Stimulated activated memory B cell treated with anti-CD40 and anti-IgM and Interleukin-4, amounts not matched to agents 10 μg/mL and 1 μg/mL and 100 μg/mL, for 72 hours (primary cell): ENCODE results near the gene PCDHGA8.
"Not testable (repeated sequence)": the region's sequence is repeated elsewhere in the genome, so short reads cannot be mapped to it uniquely, and the experiment has no call there.

Experiments
- ATAC-seq: fragments of 150-1000 bp; cut with Tn5 transposase; 2 replicates; pipeline ENCODE4 v1.10.0; 2021
- H3K27ac Mint-ChIP-seq: one replicate; pipeline ENCODE4 v1.8.0; 2022; ENCODE audit warnings: mild to moderate bottlenecking, mixed read lengths
- H3K27me3 Mint-ChIP-seq: one replicate; pipeline ENCODE4 v1.8.0; 2022; ENCODE audit warnings: mixed read lengths
- H3K36me3 Mint-ChIP-seq: one replicate; pipeline ENCODE4 v1.8.0; 2022; ENCODE audit warnings: mixed read lengths
- H3K4me1 Mint-ChIP-seq: one replicate; pipeline ENCODE4 v1.8.0; 2022; ENCODE audit warnings: mixed read lengths
- H3K4me3 Mint-ChIP-seq: one replicate; pipeline ENCODE4 v1.8.0; 2022; ENCODE audit warnings: mild to moderate bottlenecking, moderate library complexity, mixed read lengths
- H3K9me3 Mint-ChIP-seq: one replicate; pipeline ENCODE4 v1.8.0; 2022; ENCODE audit warnings: mixed read lengths

Gene PCDHGA8

DNA sequence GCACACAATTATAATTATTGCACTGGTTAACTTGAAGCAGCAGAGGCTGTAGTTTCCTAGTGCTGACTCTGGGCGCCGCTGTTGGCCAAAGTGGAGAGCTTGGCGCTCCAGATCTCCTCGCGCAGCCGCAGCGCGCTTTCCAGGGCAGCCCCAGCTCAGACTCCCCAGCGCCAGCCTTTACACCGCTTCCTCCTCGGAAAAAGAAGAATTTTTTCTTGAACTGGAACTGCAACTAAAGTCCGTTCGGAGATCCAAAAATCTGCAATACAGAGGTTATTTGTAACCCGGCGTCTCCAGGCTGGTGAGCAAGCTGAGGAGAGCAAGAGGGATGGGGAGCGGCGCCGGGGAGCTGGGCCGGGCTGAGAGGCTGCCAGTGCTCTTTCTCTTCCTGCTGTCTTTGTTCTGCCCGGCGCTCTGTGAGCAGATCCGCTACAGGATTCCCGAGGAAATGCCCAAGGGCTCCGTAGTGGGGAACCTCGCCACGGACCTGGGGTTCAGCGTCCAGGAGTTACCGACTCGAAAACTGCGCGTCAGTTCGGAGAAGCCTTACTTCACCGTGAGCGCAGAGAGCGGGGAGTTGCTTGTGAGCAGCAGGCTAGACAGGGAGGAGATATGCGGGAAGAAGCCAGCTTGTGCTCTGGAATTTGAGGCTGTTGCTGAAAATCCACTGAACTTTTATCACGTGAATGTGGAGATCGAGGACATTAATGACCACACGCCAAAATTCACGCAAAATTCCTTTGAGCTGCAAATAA is 4.7 kb upstream of the PCDHGA8 start, which contains the start of gene PCDHGB4:
Gene PCDHGB4, plus strand, starts transcription at position 142 of the 755 bp plus-strand sequence. Its CDS starts 187 bp downstream, at position 329.
- not testable (repeated sequence) for ATAC-seq, H3K4me1 Mint-ChIP-seq, H3K27ac Mint-ChIP-seq
- H3K27me3 Mint-ChIP-seq = peaks cover 77% of the 10 kb centered on the region
- H3K36me3 Mint-ChIP-seq = peaks cover 10% of the 10 kb centered on the region
- H3K4me3 Mint-ChIP-seq = peak within 1 kb of the TSS; percentile 42
- H3K9me3 Mint-ChIP-seq = peaks cover 15% of the 10 kb centered on the region

DNA sequence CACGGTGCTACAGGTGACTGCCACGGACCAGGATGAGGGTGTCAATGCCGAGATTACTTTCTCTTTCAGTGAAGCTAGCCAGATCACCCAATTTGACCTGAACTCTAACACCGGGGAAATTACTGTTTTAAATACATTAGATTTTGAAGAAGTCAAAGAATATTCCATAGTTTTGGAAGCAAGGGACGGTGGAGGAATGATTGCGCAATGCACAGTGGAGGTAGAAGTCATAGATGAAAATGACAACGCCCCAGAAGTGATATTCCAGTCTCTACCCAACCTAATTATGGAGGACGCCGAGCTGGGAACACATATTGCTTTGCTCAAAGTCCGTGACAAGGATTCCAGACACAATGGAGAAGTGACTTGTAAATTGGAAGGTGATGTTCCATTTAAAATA is 3.8 kb upstream of the PCDHGA8 start:
- Mint-ChIP-seq H3K27ac (no peak overlapping the region), H3K4me3 (no peak overlapping the region), H3K27me3 (peaks cover 76% of the 10 kb centered on the region), H3K9me3 (peaks cover 15% of the 10 kb centered on the region), H3K36me3 (peaks cover 6% of the 10 kb centered on the region), H3K4me1 (no peaks in the 10 kb centered on the region)
- ATAC-seq = no peak

DNA sequence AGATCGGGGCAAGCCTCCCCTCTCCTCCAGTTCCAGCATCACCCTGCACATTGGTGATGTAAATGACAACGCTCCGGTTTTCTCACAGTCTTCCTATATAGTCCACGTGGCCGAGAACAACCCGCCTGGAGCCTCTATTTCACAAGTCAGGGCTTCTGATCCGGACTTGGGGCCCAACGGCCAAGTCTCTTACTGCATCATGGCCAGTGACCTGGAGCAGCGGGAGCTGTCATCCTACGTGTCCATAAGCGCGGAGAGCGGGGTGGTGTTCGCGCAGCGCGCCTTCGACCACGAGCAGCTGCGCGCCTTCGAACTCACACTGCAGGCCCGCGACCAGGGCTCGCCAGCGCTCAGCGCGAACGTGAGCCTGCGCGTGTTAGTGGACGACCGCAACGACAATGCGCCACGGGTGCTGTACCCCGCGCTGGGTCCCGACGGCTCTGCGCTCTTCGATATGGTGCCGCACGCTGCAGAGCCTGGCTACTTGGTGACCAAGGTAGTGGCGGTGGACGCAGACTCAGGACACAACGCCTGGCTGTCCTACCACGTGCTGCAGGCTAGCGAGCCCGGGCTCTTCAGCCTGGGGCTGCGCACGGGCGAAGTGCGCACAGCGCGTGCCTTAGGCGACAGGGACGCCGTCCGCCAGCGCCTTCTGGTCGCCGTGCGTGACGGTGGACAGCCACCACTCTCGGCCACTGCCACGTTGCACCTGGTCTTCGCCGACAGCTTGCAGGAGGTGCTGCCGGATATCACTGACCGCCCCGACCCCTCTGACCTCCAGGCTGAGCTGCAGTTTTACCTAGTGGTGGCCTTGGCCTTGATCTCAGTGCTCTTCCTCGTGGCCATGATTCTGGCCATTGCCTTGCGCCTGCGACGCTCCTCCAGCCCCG is 3.0 kb upstream of the PCDHGA8 start:
- Mint-ChIP-seq H3K27ac (no peak overlapping the region), H3K4me3 (no peak overlapping the region), H3K9me3 (peaks cover 19% of the 10 kb centered on the region), H3K36me3 (peaks cover 11% of the 10 kb centered on the region), H3K27me3 (peaks cover 82% of the 10 kb centered on the region), H3K4me1 (no peaks in the 10 kb centered on the region)
- ATAC-seq = no peak

DNA sequence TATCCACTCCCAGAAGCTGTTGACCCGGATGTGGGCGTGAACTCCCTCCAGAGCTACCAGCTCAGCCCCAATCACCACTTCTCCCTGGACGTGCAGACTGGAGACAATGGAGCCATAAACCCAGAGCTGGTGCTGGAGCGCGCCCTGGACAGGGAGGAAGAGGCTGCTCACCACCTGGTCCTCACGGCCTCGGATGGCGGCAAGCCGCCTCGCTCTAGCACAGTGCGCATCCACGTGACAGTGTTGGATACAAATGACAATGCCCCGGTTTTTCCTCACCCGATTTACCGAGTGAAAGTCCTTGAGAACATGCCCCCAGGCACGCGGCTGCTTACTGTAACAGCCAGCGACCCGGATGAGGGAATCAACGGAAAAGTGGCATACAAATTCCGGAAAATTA is 834 bp downstream of the PCDHGA8 start:
- Mint-ChIP-seq H3K27ac (no peak overlapping the region), H3K9me3 (peaks cover 19% of the 10 kb centered on the region), H3K27me3 (peaks cover 80% of the 10 kb centered on the region), H3K4me1 (no peaks in the 10 kb centered on the region), H3K36me3 (peaks cover 11% of the 10 kb centered on the region), H3K4me3 (no peak overlapping the region)
- ATAC-seq = no peak

- not testable (repeated sequence) for ATAC-seq, H3K4me3 Mint-ChIP-seq, H3K27ac Mint-ChIP-seq, H3K4me1 Mint-ChIP-seq
- Mint-ChIP-seq H3K27me3 (peaks cover 79% of the 10 kb centered on the region), H3K9me3 (peaks cover 13% of the 10 kb centered on the region), H3K36me3 (peaks cover 11% of the 10 kb centered on the region)
Observed at GRCh38 chr5:141394401-141395187, 2.2 kb downstream of the PCDHGA8 start.

GRCh38 chr5:141397756-141398551 is 5.5 kb downstream of the PCDHGA8 start, which contains the start of gene PCDHGB5:
Gene PCDHGB5, plus strand, starts transcription at chr5:141397947. Its CDS starts 181 bp downstream, at chr5:141398128.
- H3K27ac Mint-ChIP-seq = not testable (repeated sequence)

GRCh38 chr5:141398608-141399007 is 6.2 kb downstream of the PCDHGA8 start:
- peaks cover 80% of the 10 kb centered on the region for H3K27me3 Mint-ChIP-seq
- H3K27ac Mint-ChIP-seq = no peak overlapping the region
- no peak for ATAC-seq

More at GRCh38 chr5:141397756-141398551, 5.5 kb downstream of the PCDHGA8 start, which contains the start of gene PCDHGB5:
- H3K9me3 Mint-ChIP-seq, H3K4me1 Mint-ChIP-seq: not testable (repeated sequence)
- Mint-ChIP-seq H3K4me3 (peak within 1 kb of the TSS; percentile 63), H3K36me3 (peaks cover 10% of the 10 kb centered on the region), H3K27me3 (peaks cover 80% of the 10 kb centered on the region)
- peak; percentile 56 for ATAC-seq

DNA sequence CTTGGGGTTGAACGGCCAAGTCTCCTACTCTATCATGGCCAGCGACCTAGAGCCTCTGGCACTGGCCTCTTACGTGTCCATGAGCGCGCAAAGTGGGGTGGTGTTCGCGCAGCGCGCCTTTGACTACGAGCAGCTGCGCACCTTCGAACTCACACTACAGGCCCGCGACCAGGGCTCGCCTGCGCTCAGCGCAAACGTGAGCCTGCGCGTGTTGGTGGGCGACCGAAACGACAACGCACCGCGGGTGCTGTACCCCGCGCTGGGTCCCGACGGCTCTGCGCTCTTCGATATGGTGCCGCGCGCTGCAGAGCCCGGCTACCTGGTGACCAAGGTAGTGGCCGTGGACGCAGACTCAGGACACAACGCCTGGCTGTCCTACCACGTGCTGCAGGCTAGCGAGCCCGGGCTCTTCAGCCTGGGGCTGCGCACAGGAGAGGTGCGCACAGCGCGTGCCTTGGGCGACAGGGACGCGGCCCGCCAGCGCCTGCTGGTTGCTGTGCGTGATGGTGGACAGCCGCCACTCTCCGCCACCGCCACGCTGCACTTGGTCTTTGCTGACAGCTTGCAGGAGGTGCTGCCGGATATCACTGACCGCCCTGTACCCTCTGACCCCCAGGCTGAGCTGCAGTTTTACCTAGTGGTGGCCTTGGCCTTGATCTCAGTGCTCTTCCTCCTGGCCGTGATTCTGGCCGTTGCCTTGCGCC is 7.3 kb downstream of the PCDHGA8 start:
- H3K9me3 Mint-ChIP-seq = peaks cover 3% of the 10 kb centered on the region
- peak overlapping the region; percentile 32 for H3K4me3 Mint-ChIP-seq
- no peaks in the 10 kb centered on the region for H3K4me1 Mint-ChIP-seq
- H3K36me3 Mint-ChIP-seq = peaks cover 6% of the 10 kb centered on the region
- no peak overlapping the region for H3K27ac Mint-ChIP-seq
- H3K27me3 Mint-ChIP-seq = peaks cover 80% of the 10 kb centered on the region
- ATAC-seq = no peak

More at GRCh38 chr5:141398608-141399007, 6.2 kb downstream of the PCDHGA8 start:
- Mint-ChIP-seq H3K4me3 (no peak overlapping the region), H3K36me3 (peaks cover 10% of the 10 kb centered on the region), H3K4me1 (no peaks in the 10 kb centered on the region), H3K9me3 (peaks cover 7% of the 10 kb centered on the region)

- no peak for ATAC-seq
- Mint-ChIP-seq H3K36me3 (peaks cover 6% of the 10 kb centered on the region), H3K4me1 (no peaks in the 10 kb centered on the region), H3K4me3 (peak within 1 kb of the TSS; percentile 60), H3K27ac (no peak within 1 kb of the TSS), H3K9me3 (peaks cover 6% of the 10 kb centered on the region), H3K27me3 (peaks cover 77% of the 10 kb centered on the region)
Observed at GRCh38 chr5:141402553-141403243, 10.3 kb downstream of the PCDHGA8 start, which contains the start of gene PCDHGA9. Gene PCDHGA9, plus strand, starts transcription at chr5:141402778. Its CDS starts 175 bp downstream, at chr5:141402953.

DNA sequence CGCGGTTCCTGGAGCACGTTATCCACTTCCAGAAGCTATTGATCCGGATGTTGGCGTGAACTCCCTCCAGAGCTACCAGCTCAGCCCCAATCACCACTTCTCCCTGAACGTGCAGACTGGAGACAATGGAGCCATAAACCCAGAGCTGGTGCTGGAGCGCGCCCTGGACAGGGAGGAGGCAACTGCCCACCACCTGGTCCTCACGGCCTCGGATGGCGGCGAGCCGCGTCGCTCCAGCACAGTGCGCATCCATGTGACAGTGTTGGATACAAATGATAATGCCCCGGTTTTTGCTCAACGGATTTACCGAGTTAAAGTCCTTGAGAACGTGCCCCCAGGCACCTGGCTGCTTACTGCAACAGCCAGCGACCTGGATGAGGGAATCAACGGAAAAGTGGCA is 11.0 kb downstream of the PCDHGA8 start:
- H3K36me3 Mint-ChIP-seq = peaks cover 6% of the 10 kb centered on the region
- H3K27ac Mint-ChIP-seq = no peak overlapping the region
- no peaks in the 10 kb centered on the region for H3K4me1 Mint-ChIP-seq
- peaks cover 84% of the 10 kb centered on the region for H3K27me3 Mint-ChIP-seq
- no peak for ATAC-seq
- H3K9me3 Mint-ChIP-seq = peaks cover 9% of the 10 kb centered on the region
- H3K4me3 Mint-ChIP-seq = no peak overlapping the region

DNA sequence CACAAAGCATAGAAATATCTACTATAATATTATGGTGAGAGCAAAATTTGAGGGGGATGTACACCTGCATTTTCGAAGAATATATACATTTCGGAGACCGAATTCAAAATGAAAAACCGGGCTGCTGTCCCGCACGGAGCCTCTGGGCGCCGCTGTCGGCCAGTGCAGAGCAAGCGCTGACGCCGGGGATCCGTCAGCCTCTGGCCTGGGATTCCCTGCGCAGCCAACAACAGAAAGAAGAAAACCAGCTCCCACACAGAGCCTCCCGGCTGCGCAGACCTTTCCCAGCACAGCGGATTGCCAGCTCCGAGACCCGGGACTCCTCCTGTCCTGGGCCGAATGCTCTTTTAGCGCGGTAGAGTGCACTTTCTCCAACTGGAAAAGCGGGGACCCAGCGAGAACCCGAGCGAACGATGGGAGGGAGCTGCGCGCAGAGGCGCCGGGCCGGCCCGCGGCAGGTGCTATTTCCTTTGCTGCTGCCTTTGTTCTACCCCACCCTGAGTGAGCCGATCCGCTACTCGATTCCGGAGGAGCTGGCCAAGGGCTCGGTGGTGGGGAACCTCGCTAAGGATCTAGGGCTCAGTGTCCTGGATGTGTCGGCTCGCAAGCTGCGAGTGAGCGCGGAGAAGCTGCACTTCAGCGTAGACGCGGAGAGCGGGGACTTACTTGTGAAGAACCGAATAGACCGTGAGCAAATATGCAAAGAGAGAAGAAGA is 15.5 kb downstream of the PCDHGA8 start, which contains the start of gene PCDHGB6:
Gene PCDHGB6, plus strand, starts transcription at position 232 of the 716 bp plus-strand sequence. Its CDS starts 182 bp downstream, at position 414.
- not testable (repeated sequence) for H3K4me1 Mint-ChIP-seq, H3K27ac Mint-ChIP-seq, H3K36me3 Mint-ChIP-seq, ATAC-seq
- peak within 1 kb of the TSS; percentile 64 for H3K4me3 Mint-ChIP-seq
- peaks cover 15% of the 10 kb centered on the region for H3K9me3 Mint-ChIP-seq
- H3K27me3 Mint-ChIP-seq = peaks cover 73% of the 10 kb centered on the region

GRCh38 chr5:141409598-141410306 is 17.3 kb downstream of the PCDHGA8 start:
- Mint-ChIP-seq H3K4me1 (peaks cover 20% of the 10 kb centered on the region), H3K36me3 (peaks cover 12% of the 10 kb centered on the region), H3K27ac (no peak overlapping the region), H3K4me3 (no peak overlapping the region), H3K27me3 (peaks cover 73% of the 10 kb centered on the region), H3K9me3 (peaks cover 15% of the 10 kb centered on the region)
- no peak for ATAC-seq
